Suprapubic skin (tissue), 4 donors: Measurements from ENCODE around the gene C4orf33. TPM values are rescaled to one million over a fixed set of nuclear protein-coding genes. Genes with fewer than 3 reads are reported as not detected.

Source experiments
- DNase-seq, 2 donors: peaks; one replicate each; pipeline ENCODE4 v3.0.0-alpha.2; 2019; ENCODE audit warnings: low spot score in 2 of 2
- H3K27ac ChIP-seq: fragments of 200-600 bp; sonication (generic); one replicate; pipeline ENCODE4 v1.5.1; 2019
- H3K27me3 ChIP-seq: fragments of 200-600 bp; sonication (generic); one replicate; pipeline ENCODE4 v1.5.1; 2019
- H3K36me3 ChIP-seq: fragments of 200-600 bp; sonication (generic); one replicate; pipeline ENCODE4 v1.5.1; 2019
- H3K4me1 ChIP-seq: fragments of 200-600 bp; sonication (generic); one replicate; pipeline ENCODE4 v1.5.1; 2019
- H3K4me3 ChIP-seq: fragments of 200-600 bp; sonication (generic); one replicate; pipeline ENCODE4 v1.5.1; 2019; ENCODE audit warnings: mild to moderate bottlenecking
- H3K9me3 ChIP-seq: fragments of 200-600 bp; sonication (generic); one replicate; pipeline ENCODE4 v1.5.1; 2019
- EP300 ChIP-seq: sonication (generic); formaldehyde crosslinking; IDR thresholded peaks from one replicate; pipeline ENCODE4 v1.6.1; 2017; ENCODE audit warnings: antibody characterized with exemption
- POLR2A ChIP-seq, 2 donors: fragments of 450-650 bp; IDR thresholded peaks; one replicate each; pipeline ENCODE4 v1.6.1; 2017; ENCODE audit warnings: antibody characterized with exemption in 2 of 2, mild to moderate bottlenecking in 2 of 2, moderate library complexity in 2 of 2
- POLR2AphosphoS5 ChIP-seq, 3 donors: sonication (generic); formaldehyde crosslinking; IDR thresholded peaks; one replicate each; pipeline ENCODE4 v1.6.1; 2017; ENCODE audit warnings: antibody characterized with exemption in 3 of 3
- WGBS: methylation state at CpG from one replicate; pipeline ENCODE4 v1.1.5; 2018; 5-methylcytosine and 5-hydroxymethylcytosine counted together
- total RNA-seq, 4 donors: library from RNA; depleted of rRNA; stranded (reverse); fragments of >200 nt; gene quantifications; one replicate each; pipeline ENCODE4 v1.1.0, GENCODE V29; 2016
- TF ChIP-seq, protein P1 (sequence below), 2 donors: fragments of 200-600 bp in 1 of 2; fragments of 450-650 bp in 1 of 2; sonication (generic) in 1 of 2; IDR thresholded peaks; one replicate each; pipeline ENCODE4 v1.5.1; 2016 to 2019; ENCODE audit warnings: antibody characterized with exemption in 2 of 2, mild to moderate bottlenecking in 1 of 2, moderate library complexity in 1 of 2

C4orf33 gene
- total RNA-seq, 4 donors from 2014 or later: 8.3 to 26.1 (median 11.9) TPM

DNA sequence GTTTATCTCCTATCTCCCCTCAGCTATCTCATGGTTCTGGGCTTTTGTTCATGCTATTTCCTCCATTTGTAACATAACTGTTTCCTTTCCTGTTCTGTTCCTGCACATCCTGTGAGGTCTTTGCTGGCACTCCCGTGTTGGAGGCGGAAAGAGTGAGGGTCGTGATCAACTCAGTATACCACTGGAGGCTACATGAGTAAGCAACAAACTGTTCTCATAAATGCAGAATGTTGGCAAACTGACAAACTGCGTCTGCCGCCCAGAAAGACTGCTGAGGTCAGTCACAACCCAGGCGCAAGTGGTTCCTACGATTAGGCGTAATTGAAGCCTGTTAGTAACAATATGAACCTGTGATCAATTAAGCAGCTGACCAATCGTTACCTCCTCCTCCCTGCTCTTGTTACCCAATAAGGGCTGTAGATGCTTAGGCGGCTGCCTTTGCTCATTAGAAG is 48.8 kb downstream of the C4orf33 start:
- H3K27ac ChIP-seq: no peak overlapping the region
- H3K4me3 ChIP-seq: no peak overlapping the region
- no peak for DNase-seq
- WGBS: 45% methylated on average over 10 of the region's 10 CpGs
- no peak for TF ChIP-seq POLR2A (IDR thresholded peaks at IDR 0.05)
- no peak for TF ChIP-seq EP300
- no peaks in the 10 kb centered on the region for H3K4me1 ChIP-seq
- H3K9me3 ChIP-seq: no peaks in the 10 kb centered on the region
- no peaks in the 10 kb centered on the region for H3K36me3 ChIP-seq
- no peaks in the 10 kb centered on the region for H3K27me3 ChIP-seq

DNA sequence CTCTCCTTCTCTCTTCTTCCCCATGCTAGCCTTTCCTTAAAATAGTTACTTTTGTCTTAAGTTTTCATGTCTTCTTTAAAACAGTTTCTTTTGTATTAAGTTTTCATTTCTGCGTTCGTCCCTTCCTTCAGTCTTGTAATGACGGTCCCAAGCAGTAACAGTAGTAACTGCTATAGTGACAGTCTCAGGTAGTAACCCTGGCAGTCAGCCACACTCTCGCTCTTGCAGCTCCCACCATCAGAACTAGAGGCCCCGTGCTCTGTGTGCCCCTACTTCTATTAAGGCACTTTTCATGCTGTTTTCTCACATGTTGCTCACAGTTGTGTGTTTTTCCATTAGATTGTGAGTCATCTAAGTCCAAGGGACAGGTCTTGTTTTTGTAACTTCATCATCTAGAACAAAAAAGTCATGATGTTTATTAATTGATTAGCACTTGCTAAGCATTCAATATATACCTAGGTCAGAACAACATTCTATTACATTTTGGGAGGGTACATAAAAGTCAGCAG is 49.3 kb downstream of the C4orf33 start:
- 81% methylated on average over 5 of the region's 5 CpGs for WGBS
- H3K27me3 ChIP-seq: no peaks in the 10 kb centered on the region
- no peak overlapping the region for H3K27ac ChIP-seq
- no peak for DNase-seq
- no peak for TF ChIP-seq POLR2A (IDR thresholded peaks at IDR 0.05)
- H3K36me3 ChIP-seq: no peaks in the 10 kb centered on the region
- no peaks in the 10 kb centered on the region for H3K9me3 ChIP-seq
- no peak overlapping the region for H3K4me3 ChIP-seq
- no peaks in the 10 kb centered on the region for H3K4me1 ChIP-seq

- H3K27ac ChIP-seq: no peak overlapping the region
- TF ChIP-seq EP300 (no peak), POLR2A (IDR thresholded peaks at IDR 0.05) (no peak), POLR2AphosphoS5 (IDR thresholded peaks at IDR 0.05) (no peak)
- TF ChIP-seq, protein P1, sequence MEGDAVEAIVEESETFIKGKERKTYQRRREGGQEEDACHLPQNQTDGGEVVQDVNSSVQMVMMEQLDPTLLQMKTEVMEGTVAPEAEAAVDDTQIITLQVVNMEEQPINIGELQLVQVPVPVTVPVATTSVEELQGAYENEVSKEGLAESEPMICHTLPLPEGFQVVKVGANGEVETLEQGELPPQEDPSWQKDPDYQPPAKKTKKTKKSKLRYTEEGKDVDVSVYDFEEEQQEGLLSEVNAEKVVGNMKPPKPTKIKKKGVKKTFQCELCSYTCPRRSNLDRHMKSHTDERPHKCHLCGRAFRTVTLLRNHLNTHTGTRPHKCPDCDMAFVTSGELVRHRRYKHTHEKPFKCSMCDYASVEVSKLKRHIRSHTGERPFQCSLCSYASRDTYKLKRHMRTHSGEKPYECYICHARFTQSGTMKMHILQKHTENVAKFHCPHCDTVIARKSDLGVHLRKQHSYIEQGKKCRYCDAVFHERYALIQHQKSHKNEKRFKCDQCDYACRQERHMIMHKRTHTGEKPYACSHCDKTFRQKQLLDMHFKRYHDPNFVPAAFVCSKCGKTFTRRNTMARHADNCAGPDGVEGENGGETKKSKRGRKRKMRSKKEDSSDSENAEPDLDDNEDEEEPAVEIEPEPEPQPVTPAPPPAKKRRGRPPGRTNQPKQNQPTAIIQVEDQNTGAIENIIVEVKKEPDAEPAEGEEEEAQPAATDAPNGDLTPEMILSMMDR (IDR thresholded peaks at IDR 0.05): no peak
- H3K27me3 ChIP-seq: no peaks in the 10 kb centered on the region
- H3K9me3 ChIP-seq: no peaks in the 10 kb centered on the region
- H3K4me3 ChIP-seq: no peak overlapping the region
- H3K4me1 ChIP-seq: no peaks in the 10 kb centered on the region
- no peak for DNase-seq
- H3K36me3 ChIP-seq: no peaks in the 10 kb centered on the region
- WGBS: 95% methylated on average over 2 of the region's 2 CpGs
Measured at GRCh38 chr4:129146639-129147038, 50.7 kb downstream of the C4orf33 start.

GRCh38 chr4:129148892-129149291 is 52.9 kb downstream of the C4orf33 start:
- WGBS: 88% methylated on average over 2 of the region's 2 CpGs
- TF ChIP-seq, protein P1 (IDR thresholded peaks at IDR 0.05): no peak
- no peak for TF ChIP-seq POLR2AphosphoS5 (IDR thresholded peaks at IDR 0.05)
- TF ChIP-seq POLR2A (IDR thresholded peaks at IDR 0.05): no peak
- no peak for TF ChIP-seq EP300
- H3K27ac ChIP-seq: no peak overlapping the region
- DNase-seq: no peak
- H3K27me3 ChIP-seq: no peaks in the 10 kb centered on the region
- H3K4me1 ChIP-seq: no peaks in the 10 kb centered on the region
- H3K36me3 ChIP-seq: no peaks in the 10 kb centered on the region
- no peak overlapping the region for H3K4me3 ChIP-seq
- H3K9me3 ChIP-seq: no peaks in the 10 kb centered on the region

DNA sequence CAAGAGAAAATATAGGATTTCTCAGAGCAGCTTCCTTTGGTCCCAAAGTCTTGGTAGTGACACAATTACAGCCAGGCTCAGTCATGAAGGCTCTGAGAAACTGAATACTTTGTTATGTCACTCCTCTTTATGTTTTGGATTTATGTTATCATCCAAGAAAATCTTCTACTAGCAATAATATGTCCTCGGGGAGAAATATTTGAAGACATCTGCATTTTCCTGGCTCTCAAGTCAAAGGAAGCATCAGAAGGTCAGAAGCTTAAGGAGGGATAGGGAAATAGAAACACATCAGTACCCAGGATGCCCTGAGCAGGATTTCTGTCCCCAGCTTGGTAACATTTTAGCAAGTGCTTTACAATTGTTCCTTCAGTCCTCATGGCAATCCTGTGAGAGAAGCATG is 54.0 kb downstream of the C4orf33 start:
- Histone ChIP-seq H3K4me1 (no peaks in the 10 kb centered on the region), H3K4me3 (no peak overlapping the region), H3K27me3 (no peaks in the 10 kb centered on the region), H3K9me3 (no peaks in the 10 kb centered on the region), H3K27ac (no peak overlapping the region), H3K36me3 (no peaks in the 10 kb centered on the region)
- TF ChIP-seq POLR2AphosphoS5 (IDR thresholded peaks at IDR 0.05) (no peak), POLR2A (IDR thresholded peaks at IDR 0.05) (no peak), EP300 (no peak)
- TF ChIP-seq, protein P1 (IDR thresholded peaks at IDR 0.05): no peak
- WGBS: 25% methylated on average over 1 of the region's 1 CpG
- DNase-seq: no peak

- H3K9me3 ChIP-seq: no peaks in the 10 kb centered on the region
- DNase-seq: no peak
- WGBS: 80% methylated on average over 2 of the region's 2 CpGs
Measured at GRCh38 chr4:129152350-129152749, 56.4 kb downstream of the C4orf33 start.

More at GRCh38 chr4:129152350-129152749, 56.4 kb downstream of the C4orf33 start:
- Histone ChIP-seq H3K4me3 (no peak overlapping the region), H3K36me3 (no peaks in the 10 kb centered on the region), H3K4me1 (no peaks in the 10 kb centered on the region), H3K27me3 (no peaks in the 10 kb centered on the region), H3K27ac (no peak overlapping the region)
- TF ChIP-seq POLR2A (IDR thresholded peaks at IDR 0.05) (no peak), POLR2AphosphoS5 (IDR thresholded peaks at IDR 0.05) (no peak), EP300 (no peak)
- TF ChIP-seq, protein P1 (IDR thresholded peaks at IDR 0.05): no peak
